ENCODE measurements around the gene KCTD8. TPM values are rescaled to one million over a fixed set of nuclear protein-coding genes. Genes with fewer than 3 reads are reported as not detected.

KCTD8 gene
- total RNA-seq, 1 experiment from 2014 or later: not detected

DNA sequence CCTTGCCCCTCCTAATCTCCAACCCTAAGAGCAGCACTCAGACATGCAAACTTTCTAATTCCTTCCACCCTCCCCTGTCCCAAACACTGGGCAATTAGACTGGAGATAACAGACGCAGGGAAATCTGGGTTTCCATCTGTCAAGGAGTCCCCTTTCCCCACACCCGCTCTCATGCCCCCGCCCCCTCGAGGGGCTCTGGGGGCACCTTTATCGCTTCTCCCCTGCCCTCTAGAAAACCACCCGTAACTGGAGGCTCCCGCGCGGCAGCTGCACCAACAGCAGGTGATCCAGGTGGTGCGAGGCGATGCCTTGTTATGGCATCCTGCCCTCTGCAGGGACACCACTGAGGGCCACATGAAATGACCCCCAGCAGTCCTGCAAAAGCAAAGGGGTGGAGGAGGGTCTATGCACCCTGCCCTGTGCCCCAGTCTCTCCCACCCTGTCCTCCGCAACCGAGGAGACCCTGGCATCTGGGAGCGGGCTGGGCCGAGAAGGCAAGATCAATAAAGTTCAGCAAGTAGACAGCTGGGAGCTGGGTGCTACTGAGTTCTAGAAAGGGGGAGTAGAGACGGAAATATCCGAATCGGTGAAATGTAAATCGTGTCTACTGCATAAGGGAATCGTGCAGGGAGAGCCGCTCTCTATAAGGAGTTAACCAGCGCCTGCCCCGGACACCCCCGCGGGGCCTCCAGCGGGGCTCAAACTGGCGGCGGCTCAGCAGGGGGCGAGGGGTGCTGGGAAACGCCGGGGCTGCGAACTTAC is 1.6 kb downstream of the KCTD8 start:
- Histone ChIP-seq H3K9ac (ENCODE audit: low read length) (no peak overlapping the region), H3K36me3 (ENCODE audit: control insufficient read depth in 1 of 2, insufficient read depth in 2 of 2, low read length in 2 of 2) (no peaks in the 10 kb centered on the region), H3K9me2 (ENCODE audit: insufficient read depth) (no peaks in the 10 kb centered on the region), H3K27me3 (ENCODE audit: insufficient read depth, low read length) (no peaks in the 10 kb centered on the region), H4K20me1 (ENCODE audit: insufficient read depth) (no peaks in the 10 kb centered on the region), H3K79me2 (ENCODE audit: insufficient read depth, low read length) (no peaks in the 10 kb centered on the region), H3K27ac (ENCODE audit: low read depth, low read length) (no peak overlapping the region), H3K4me2 (ENCODE audit: low read length) (no peak overlapping the region), H3K9me3 (ENCODE audit: control insufficient read depth in 1 of 2, insufficient read depth in 1 of 2, low read depth in 1 of 2, low read length in 2 of 2) (peaks cover 0 to 4% of the 10 kb centered on the region in 2 experiments; a peak in 3 of 4 replicates), H3K4me3 (replicated peaks in 1 of 2; ENCODE audit: low read depth in 1 of 2, low read length in 2 of 2) (no peak overlapping the region), H2AFZ (ENCODE audit: low read depth, low read length, poor library complexity, severe bottlenecking) (no peak overlapping the region), H3K4me1 (ENCODE audit: control insufficient read depth in 1 of 2, insufficient read depth in 2 of 2, low read length in 2 of 2) (no peaks in the 10 kb centered on the region)
- BruUV-seq (replicated peaks): no TSS peak
- intact Hi-C loops (cut with micrococcal nuclease): no loop called here
- no peak for DNase-seq (ENCODE audit: low read depth, low spot score)
- ChIA-PET RAD21 (ENCODE audit: low non-redundant PET in 1 of 2, low total read pairs in 2 of 2, uncharacterized antibody in 2 of 2, unreplicated experiment in 2 of 2) (no interaction called here), CTCF (no interaction called here), POLR2A (no interaction called here)
- no peak for TF ChIP-seq TCF7L2 (IDR thresholded peaks at IDR 0.05; ENCODE audit: borderline replicate concordance, extremely low read depth, insufficient read depth, insufficient read length)
- TF ChIP-seq POLR2A (IDR thresholded peaks at IDR 0.05; ENCODE audit: borderline replicate concordance, extremely low read depth, insufficient read depth, insufficient read length): no peak
- no peak for TF ChIP-seq SIN3A (IDR thresholded peaks at IDR 0.05; ENCODE audit: low read depth)
- no peak for TF ChIP-seq ATF3 (IDR thresholded peaks at IDR 0.05)
- TF ChIP-seq FOSL1 (IDR thresholded peaks at IDR 0.05; ENCODE audit: low read depth): no peak
- no peak for TF ChIP-seq MAX (IDR thresholded peaks at IDR 0.05)
- TF ChIP-seq ZNF274 (IDR thresholded peaks at IDR 0.05; ENCODE audit: low read depth, low read length): no peak
- no peak for TF ChIP-seq SRF (IDR thresholded peaks at IDR 0.05; ENCODE audit: low read depth)
- TF ChIP-seq EGR1 (IDR thresholded peaks at IDR 0.05; ENCODE audit: low read depth): no peak
- TF ChIP-seq POLR2AphosphoS5 (IDR thresholded peaks at IDR 0.05; ENCODE audit: low read depth, low read length): no peak
- TF ChIP-seq EZH2 (IDR thresholded peaks at IDR 0.05): no peak
- TF ChIP-seq ZBTB33 (IDR thresholded peaks at IDR 0.05; ENCODE audit: extremely low read depth, insufficient replicate concordance, low read length): no peak
- no peak for ATAC-seq

Measured in HCT116 (cell line).